GM19455 (cell line): Measurements from ENCODE around the gene EDA.

Source experiments
- ATAC-seq: cut with Tn5 transposase; IDR thresholded peaks from one replicate; pipeline ENCODE4 v1.9.1; 2021; ENCODE audit not compliant: unreplicated experiment

The EDA gene

GRCh38 chrX:69615779-69616456, at the start of gene EDA:
Gene EDA (plus strand): TSS chrX:69616113.
- no peak for ATAC-seq

DNA sequence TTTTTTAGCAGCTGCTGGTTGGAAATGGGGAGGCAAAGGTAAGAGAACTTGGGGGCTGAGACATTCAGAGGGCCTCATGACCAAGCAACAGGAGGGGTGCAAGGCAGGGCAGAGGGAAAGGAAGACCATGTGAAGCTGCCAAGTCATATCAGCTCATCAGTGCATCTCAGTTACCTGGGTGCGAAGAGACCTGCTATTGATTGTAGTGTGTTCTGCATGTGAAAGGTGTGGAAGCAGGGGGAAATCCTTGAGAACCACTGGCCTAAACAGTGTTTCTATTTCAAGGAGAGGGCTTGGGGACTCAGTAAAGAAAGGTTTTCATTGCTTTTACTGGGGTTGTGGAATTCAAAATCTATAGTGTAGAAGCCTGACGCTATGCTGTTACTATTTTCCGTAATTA, 47.1 kb upstream of the EDA start:
- ATAC-seq = no peak

DNA sequence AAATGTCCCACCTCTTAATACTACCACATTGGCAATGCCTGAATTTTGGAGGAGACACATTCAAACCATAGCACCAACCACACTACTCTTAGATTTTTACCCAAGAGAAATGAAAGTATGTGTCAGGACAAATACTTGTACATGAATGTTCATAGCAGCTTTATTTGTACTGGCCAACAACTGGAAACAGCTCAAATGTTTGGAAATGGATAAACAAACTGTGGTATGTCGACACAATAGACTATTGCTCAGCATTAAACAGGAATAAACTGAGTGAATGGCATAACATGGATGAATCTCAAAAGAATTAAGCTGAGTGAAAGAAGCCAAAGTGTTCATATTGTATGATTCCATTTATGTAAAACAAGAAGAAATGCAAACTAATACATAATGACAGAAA, 18.5 kb upstream of the EDA start:
- no peak for ATAC-seq

DNA sequence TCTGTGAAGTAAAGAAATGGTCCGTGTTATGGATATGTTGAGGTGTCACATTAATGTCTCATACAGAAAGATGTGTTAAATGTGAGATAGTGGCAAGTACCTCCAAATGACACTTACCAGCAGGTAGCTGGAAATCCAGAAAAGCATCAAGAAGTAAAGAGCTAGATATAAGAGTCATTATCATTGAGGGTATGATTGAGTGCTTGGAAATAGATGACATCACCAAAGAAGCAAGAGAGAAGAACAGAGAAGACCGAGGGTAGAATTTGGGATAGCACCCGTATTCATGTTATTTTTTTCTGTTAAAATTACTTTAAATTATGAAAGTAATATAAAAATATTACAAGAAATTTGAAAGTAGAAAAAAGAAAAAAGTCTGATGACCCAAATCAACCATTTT, 15.7 kb upstream of the EDA start:
- ATAC-seq = no peak

DNA sequence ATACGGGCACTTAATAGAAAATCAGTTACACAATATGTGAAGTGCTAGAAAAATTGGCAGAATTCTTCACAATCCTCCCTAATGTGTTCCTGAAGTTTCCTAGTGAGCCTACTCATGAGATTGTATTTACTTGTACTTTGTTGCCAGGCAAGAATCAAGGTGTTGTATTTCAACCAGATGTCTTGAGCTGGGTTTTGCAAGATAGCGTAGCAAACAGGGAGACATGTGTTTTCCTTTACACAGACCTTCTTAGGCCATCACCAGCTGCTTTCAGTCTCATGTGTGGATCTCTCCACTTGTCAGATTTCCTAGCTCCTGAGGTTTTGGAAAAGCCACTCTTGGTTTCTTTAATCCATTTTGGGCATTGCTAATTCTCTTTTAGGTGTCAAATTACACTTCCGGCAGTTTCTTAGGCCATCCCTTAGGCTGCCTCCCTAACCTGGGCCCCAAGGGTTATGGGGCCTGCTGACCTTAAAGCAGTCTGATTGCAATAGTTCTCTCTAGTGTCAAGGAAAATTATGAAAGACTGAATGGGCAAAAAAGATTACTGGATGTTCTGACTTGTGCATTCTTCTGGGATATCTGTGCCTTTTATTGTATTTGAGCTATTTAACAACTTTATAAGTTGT, 12.2 kb upstream of the EDA start:
- no peak for ATAC-seq

DNA sequence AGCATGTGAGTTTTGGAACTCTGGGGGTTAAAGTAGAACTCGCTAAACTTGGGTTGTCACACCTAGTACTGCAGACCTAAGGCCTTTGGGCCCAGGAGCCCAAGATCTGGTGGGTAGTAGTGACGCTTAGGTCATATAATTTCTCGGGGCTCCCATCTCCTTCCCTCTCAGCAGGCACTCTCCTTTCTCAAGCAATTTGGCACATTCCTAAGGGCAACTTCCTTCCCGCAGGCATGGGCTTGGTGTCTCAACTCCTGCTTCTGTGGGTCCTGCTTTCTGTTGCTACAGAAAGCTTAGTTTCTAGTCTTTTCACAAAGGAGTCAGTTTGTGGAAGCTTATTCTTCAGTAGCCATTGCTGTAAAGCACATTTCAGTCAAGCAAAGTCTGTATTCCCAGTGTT, 10.4 kb upstream of the EDA start:
- no peak for ATAC-seq

DNA sequence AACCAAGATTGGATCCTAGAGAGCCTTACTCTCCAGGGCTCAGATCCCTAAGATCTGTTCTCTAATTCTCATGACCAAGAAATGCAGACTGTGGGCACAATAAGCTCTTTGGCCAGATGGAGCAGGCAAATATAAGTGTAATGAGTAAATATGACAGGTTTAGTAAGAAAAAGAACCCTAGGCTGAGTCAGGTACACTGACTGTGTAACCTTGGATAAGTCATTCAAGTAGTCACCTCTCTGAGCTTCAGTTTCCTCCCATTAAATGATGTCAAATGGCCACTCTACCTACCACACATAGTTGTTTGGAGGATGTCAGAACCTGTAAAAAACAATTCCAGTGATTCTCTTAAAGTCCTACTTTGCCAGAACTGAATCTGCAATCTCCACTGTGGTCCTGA, 8.3 kb upstream of the EDA start:
- ATAC-seq = no peak

GRCh38 chrX:69613946-69614345, 2.0 kb upstream of the EDA start:
- ATAC-seq = no peak

- ATAC-seq = no peak
These were observed 1.0 kb upstream of the EDA start for GRCh38 chrX:69614886-69615285.

DNA sequence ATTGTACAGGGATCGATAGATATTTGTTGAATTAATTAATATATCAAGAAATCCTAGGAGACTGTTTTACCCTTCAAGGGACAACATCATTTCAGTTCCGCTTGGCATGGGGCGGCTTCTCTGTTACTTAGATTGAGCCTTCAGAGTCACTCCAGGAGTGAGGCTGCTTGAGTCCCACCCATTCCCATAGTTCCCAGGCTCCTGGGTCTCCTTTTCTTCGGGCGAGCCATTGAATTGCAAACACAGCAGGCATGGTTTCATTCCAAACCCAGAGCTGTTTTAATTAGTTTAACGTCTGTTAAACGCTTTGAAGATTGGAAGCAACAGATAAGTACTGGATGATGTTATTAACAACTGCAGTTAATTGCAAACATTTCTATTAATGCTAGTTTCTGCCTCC, 571 bp upstream of the EDA start:
- ATAC-seq = no peak

DNA sequence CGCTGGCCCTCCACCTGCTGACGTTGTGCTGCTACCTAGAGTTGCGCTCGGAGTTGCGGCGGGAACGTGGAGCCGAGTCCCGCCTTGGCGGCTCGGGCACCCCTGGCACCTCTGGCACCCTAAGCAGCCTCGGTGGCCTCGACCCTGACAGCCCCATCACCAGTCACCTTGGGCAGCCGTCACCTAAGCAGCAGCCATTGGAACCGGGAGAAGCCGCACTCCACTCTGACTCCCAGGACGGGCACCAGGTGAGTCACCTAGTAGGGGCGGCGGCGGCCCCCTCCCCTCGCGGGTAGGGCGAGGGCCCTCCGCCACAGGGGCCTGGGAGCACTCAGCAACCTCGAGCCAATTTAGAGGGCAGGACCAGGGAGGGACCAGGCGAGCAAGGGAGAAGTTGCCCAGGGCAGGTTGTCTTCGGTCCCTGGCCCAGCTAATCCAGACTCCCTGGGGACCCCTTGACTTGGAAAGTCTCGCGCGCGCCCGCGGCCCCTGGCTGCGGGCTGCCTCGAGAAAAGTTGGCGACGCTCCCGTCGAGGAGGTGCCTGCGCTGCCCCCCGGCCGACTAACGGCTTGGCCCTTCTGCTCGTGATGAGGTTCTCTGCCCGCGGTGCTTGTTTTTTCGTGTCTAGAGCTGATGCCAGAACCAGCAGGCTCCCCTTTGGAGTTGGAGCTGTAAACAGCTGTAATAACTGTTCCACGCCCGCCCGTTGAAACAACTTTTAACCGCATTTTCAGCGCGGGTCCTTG, 717 bp downstream of the EDA start:
- no peak for ATAC-seq

GRCh38 chrX:69618803-69619202, 2.9 kb downstream of the EDA start:
- no peak for ATAC-seq

GRCh38 chrX:69626129-69626528, 10.2 kb downstream of the EDA start:
- ATAC-seq = no peak

DNA sequence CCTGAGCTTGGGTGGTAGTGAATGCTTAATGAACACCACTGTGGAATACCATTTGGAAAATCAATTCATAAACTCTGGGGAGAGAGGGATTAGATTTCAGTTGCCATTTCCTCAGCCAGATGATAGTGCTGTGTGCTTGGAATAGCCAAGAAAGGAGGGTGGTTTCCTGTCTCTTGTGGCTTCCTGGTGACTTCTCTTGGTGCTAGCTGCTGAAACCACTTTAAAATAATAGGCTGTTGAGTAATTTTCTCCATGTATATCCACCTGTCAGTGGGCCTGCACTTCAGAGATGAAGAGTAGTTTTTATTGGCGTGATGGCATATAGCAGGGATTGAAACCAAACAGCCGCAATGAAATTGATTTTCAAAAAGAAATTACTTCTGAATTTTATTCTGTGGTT, 11.8 kb downstream of the EDA start:
- no peak for ATAC-seq

DNA sequence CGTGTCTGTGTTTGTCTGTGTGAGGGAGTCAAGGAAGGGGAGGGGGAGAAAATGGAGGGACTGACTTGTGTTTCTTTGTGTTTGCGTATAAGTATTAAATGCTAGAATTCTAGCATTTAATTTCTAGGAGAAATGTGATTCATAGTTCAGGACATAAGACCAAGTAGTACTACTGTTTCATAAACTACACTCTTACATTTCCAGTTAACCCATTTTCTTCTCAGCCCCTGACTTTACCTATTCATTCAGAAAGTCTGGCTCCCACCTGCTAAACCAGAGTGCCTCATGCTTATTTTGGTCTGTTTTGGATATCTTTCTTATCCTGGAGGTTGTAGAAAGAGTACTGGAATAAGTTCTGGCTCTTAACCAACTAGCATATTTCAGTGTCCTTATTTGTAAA, 14.2 kb downstream of the EDA start:
- ATAC-seq = no peak

DNA sequence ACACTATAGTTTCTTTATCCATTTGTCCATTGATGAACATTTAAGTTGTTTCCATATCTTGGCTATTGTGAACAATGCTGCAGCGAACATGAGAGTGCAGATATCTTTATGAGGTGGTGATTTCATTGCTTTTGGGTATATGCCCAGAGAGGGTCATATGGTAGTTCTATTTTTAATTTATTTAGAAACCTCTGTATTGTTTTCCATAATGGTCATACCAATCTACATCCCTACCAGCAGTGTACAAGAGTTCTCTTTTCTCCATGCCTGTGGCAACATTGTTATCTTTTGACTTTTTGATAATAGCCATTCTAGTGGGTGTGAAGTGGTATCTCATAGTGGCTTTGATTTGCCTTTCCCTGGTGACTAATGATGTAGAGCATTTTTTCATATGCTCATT, 48.8 kb downstream of the EDA start:
- no peak for ATAC-seq

DNA sequence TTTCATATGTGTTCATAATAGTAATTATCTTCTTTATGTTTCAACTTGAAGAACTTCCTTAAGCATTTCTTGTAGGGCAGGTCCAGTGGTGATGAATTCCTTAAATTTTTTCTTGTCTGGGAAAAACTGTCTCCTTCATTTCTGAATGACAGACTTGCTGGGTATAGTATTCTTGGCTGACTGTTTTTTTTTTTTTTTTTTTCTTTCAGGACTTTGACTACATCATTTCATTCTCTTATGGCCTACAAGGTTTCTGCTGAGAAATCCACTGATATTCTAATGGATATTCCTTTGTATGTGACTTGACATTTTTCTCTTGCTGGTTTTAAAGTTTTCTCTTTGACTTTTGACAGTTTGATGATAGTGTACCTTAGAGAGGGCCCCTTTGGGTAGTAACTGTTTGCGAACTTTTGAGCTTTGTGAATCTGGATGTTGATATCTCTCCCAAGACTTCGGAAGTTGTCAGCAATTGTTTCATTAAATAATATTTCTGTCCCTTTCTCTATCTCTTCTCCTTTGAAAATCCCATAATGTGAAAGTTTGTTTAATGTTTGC, 54.2 kb downstream of the EDA start:
- ATAC-seq = no peak

DNA sequence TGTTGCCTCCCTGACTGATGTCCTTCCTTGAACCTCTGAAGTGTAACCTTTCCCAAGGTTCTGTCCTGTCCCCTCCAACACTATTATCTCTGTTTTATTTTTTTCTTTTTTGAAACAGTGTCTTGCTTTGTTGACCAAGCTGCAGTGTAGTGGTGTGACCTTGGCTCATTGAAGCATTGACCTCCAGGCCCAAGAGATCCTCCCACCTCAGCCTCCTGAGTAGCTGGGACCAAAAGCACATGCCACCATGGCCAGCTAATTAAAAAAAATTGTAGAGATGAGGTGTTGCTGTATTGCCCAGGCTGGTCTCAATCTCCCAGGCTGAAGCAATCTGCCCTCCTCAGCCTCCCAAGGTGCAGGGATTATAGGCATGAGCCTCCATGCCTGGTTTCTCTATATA, 59.0 kb downstream of the EDA start:
- ATAC-seq = no peak

- no peak for ATAC-seq
These were observed 89.9 kb downstream of the EDA start for GRCh38 chrX:69705818-69706217.

- ATAC-seq = no peak
These were observed 102.2 kb downstream of the EDA start for GRCh38 chrX:69718102-69718501.

DNA sequence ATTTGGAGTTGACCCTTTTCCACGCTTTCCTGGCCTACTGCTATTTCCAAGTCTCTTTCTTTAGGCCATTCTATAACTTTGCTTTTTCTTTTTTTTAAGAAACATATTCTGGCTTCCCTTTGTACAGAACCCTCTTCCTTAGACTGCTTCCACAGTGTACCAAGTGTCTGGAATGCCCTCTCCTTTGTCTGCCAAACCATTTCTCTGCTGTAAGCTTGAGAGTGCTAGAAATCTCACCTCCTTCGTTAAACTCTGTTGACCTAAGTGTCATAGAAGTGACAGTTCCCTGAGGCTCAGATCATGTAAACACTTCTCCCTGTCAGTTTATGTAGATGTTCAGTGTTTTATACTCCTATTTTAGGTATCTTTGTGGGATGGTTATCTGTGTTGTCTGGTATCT, 108.4 kb downstream of the EDA start:
- no peak for ATAC-seq

- no peak for ATAC-seq
These were observed 124.4 kb downstream of the EDA start for GRCh38 chrX:69740317-69740716.
